PC-9 (cell line): ENCODE data around the gene HES5.

Source experiments
- CTCF ChIP-seq: fragments of 200-600 bp; sonication (generic); conservative IDR thresholded peaks from 2 replicates; pipeline ENCODE4 v1.6.1; 2017; ENCODE audit warnings: mixed run types, antibody characterized with exemption, mild to moderate bottlenecking, moderate library complexity
- EZH2 ChIP-seq: fragments of 200-600 bp; sonication (generic); IDR thresholded peaks from 2 replicates; pipeline ENCODE4 v1.8.0; 2017; ENCODE audit warnings: antibody characterized with exemption, low read depth

GRCh38 chr1:2560299-2561073 lies 30.4 kb upstream of the HES5 start:
- TF ChIP-seq CTCF (no peak), EZH2 (no peak)
